WERI-Rb-1 (cell line): ENCODE data around the gene CAPG.
"Not testable (repeated sequence)": the region's sequence is repeated elsewhere in the genome, so short reads cannot be mapped to it uniquely, and the experiment has no call there.

Experiments used
- DNase-seq: peaks from one replicate; pipeline ENCODE4 v3.0.0-alpha.2; 2020
- H3K27ac ChIP-seq: fragments of 250-450 bp; sonication (Bioruptor Pico); 2 replicates; pipeline ENCODE4 v1.5.1; 2020; ENCODE audit warnings: mild to moderate bottlenecking, moderate library complexity
- H3K27me3 ChIP-seq: fragments of 250-450 bp; sonication (Bioruptor Pico); 2 replicates; pipeline ENCODE4 v1.5.1; 2021; ENCODE audit warnings: mild to moderate bottlenecking, low read depth, moderate library complexity; ENCODE audit not compliant: insufficient read depth, severe bottlenecking
- H3K36me3 ChIP-seq: fragments of 250-450 bp; sonication (Bioruptor Pico); 2 replicates; pipeline ENCODE4 v1.5.1; 2020; ENCODE audit warnings: mild to moderate bottlenecking, moderate library complexity
- H3K4me3 ChIP-seq: 2 replicates; pipeline ENCODE4 v1.5.1; 2011; ENCODE audit warnings: low read depth, mild to moderate bottlenecking, control low read depth, low read length
- H3K9me3 ChIP-seq: fragments of 250-450 bp; sonication (Bioruptor Pico); 2 replicates; pipeline ENCODE4 v1.5.1; 2021; ENCODE audit warnings: mild to moderate bottlenecking, moderate library complexity; ENCODE audit not compliant: severe bottlenecking
- TF ChIP-seq, protein P1 (sequence below): IDR thresholded peaks from 2 replicates; pipeline ENCODE4 v1.5.1; 2011; ENCODE audit warnings: low read depth, mild to moderate bottlenecking, control low read depth, inconsistent platforms, low read length

Gene CAPG

DNA sequence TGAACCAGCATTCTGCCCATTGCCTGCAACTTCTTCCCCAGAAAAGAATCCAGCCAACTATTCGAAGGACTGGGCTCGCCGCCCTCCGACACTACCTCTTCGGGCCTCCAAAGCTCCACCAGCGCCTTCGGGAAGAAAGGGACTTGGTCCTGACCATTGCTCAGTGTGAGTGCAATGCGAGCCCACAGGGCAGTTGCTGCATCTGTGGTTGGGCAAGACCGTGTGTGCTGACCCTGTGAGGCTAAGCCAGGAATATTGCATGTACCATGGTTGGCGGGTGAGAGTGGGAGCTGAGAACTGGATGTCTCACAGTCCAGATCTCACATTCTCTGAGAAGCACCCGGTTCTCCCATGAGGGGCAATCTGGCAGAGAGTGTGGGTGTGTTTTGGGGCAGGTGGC, 39.1 kb downstream of the CAPG start:
- H3K9me3 ChIP-seq, result no peaks in the 10 kb centered on the region
- H3K36me3 ChIP-seq, result no peaks in the 10 kb centered on the region
- H3K4me3 ChIP-seq, result no peak overlapping the region
- no peaks in the 10 kb centered on the region for H3K27me3 ChIP-seq
- DNase-seq, result no peak
- TF ChIP-seq, protein P1, sequence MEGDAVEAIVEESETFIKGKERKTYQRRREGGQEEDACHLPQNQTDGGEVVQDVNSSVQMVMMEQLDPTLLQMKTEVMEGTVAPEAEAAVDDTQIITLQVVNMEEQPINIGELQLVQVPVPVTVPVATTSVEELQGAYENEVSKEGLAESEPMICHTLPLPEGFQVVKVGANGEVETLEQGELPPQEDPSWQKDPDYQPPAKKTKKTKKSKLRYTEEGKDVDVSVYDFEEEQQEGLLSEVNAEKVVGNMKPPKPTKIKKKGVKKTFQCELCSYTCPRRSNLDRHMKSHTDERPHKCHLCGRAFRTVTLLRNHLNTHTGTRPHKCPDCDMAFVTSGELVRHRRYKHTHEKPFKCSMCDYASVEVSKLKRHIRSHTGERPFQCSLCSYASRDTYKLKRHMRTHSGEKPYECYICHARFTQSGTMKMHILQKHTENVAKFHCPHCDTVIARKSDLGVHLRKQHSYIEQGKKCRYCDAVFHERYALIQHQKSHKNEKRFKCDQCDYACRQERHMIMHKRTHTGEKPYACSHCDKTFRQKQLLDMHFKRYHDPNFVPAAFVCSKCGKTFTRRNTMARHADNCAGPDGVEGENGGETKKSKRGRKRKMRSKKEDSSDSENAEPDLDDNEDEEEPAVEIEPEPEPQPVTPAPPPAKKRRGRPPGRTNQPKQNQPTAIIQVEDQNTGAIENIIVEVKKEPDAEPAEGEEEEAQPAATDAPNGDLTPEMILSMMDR, result no peak
- H3K27ac ChIP-seq, result no peak overlapping the region

DNA sequence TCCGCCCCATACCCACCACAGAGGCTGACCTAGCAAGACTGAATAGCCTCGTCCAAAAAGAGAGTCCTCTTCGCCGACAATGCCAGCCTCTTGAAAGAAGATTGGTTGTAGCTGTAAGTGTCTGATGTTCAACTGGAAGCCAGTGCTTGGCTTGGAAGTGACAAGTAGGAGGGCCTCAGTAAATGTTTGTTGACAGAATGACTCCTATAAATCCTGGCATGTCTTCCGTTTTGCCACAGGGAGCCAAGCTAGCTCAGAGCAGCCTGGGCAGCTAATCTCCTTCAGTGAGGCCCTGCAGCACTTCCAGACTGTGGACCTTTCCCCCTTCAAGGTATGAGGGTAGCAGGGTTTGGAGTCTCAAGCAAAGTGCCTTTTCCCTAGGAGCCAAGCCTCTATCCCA, 40.7 kb downstream of the CAPG start:
- no peak overlapping the region for H3K27ac ChIP-seq
- H3K9me3 ChIP-seq, result no peaks in the 10 kb centered on the region
- DNase-seq, result no peak
- H3K4me3 ChIP-seq, result no peak overlapping the region
- TF ChIP-seq, protein P1, result no peak
- no peaks in the 10 kb centered on the region for H3K27me3 ChIP-seq
- no peaks in the 10 kb centered on the region for H3K36me3 ChIP-seq

DNA sequence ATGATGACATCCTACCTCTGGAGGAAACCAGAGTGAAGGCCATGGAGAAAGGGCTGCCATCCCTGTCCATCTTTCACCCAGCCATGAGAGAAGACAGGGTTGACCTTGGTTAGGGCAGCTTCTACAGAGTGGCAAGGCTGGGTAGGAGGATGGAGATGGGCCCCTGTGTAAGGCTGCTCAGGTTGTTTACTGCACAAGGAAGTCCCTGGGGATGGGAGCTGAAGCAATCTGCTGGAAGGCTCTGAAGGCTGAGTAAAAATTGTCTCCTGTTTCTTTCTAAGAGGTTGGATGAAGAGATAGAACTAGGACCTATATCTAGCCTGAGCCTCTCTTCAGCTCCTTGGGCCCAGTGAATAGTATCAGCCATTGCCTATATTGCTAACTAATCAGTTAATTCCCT, 41.2 kb downstream of the CAPG start:
- Histone ChIP-seq H3K27ac (no peak overlapping the region), H3K27me3 (no peaks in the 10 kb centered on the region), H3K4me3 (no peak overlapping the region), H3K9me3 (no peaks in the 10 kb centered on the region), H3K36me3 (no peaks in the 10 kb centered on the region)
- TF ChIP-seq, protein P1, result no peak
- no peak for DNase-seq

DNA sequence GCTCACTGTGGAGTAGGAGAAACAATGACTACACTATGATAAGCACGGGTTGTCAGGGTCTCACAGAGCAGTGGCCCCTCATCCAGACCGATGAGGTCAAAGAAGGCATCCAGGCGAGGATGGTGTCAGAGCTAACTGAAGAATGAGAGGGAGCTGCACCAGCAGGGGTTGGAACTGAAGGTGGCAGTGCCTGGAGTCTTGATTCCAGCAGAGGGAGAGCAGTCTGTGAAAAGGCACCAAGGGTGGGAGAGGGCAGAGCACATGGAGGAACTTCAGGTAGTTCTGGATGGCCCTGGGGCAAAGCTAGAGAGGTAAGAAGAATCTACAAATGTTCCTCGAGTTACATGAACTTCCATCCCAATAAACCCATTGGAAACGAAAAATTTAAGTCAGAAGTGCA, 43.0 kb downstream of the CAPG start:
- TF ChIP-seq, protein P1, result no peak
- no peaks in the 10 kb centered on the region for H3K27me3 ChIP-seq
- H3K36me3 ChIP-seq, result 0 out of 2 replicates have a peak, but pooled peaks cover 9% of the 10 kb centered on the region
- H3K9me3 ChIP-seq, result no peaks in the 10 kb centered on the region
- no peak overlapping the region for H3K4me3 ChIP-seq
- no peak overlapping the region for H3K27ac ChIP-seq
- DNase-seq, result no peak

DNA sequence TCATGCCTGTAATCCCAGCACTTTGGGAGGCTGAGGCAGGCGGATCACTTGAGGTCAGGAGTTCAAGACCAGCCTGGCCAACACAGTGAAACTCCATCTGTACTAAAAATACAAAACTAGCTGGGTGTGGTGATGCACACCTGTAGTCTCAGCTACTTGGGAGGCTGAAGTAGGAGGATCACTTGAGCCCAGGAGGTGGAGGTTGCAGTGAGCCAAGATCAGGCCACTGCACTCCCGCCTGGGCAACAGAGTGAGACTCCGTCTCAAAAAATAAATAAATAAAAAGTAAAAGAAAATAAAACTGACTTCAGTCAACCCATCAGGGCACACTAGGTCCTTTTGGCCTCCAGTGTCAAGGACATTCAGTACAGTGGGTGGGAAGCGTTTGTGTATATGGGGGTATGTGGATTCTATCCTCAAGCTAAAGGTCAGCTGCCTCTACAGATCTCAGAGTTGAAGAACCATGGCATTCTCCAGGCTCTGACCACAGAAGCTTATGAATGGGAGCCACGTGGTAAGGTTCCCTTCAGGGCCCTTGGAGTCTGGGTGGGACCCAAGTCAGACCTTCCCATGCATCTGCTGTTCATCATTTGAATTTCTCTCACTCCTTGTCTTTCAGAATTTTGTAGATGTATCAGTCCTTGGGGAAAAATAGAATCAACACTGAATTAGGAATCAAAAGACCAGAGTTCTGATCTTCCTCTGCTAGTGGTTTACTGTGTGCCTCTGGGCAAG, 47.3 kb downstream of the CAPG start:
- H3K9me3 ChIP-seq, DNase-seq, H3K27ac ChIP-seq, H3K4me3 ChIP-seq, H3K27me3 ChIP-seq: not testable (repeated sequence)
- peaks cover 16% of the 10 kb centered on the region for H3K36me3 ChIP-seq

DNA sequence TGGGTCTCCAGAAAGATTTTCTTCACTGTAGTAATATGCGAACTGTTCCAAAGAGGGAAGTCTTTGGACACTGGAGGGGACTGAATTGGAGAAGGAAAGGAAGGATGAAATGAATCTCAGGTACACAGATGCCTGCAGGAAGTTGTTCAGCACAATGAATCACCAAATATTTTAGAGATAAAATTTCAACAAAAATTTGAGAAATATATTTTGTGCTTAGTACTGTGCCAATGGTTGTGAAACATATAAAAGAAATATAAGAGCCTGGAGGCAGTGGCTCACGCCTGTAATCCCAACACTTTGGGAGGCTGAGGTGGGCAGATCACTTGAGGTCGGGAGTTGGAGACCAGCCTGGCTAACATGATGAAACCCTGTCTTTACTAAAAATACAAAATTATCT, 52.4 kb downstream of the CAPG start:
- no peaks in the 10 kb centered on the region for H3K9me3 ChIP-seq
- peaks cover 33% of the 10 kb centered on the region for H3K36me3 ChIP-seq
- H3K4me3 ChIP-seq, result no peak overlapping the region
- no peaks in the 10 kb centered on the region for H3K27me3 ChIP-seq
- H3K27ac ChIP-seq, result no peak overlapping the region
- TF ChIP-seq, protein P1, result no peak
- no peak for DNase-seq
